ENCODE measurements around the gene SLC9A7. TPM values are rescaled to one million over a fixed set of nuclear protein-coding genes. Genes with fewer than 3 reads are reported as not detected.

SLC9A7 gene
- total RNA-seq, 2 experiments from 2014 or later = 16.9 to 17.0 TPM

DNA sequence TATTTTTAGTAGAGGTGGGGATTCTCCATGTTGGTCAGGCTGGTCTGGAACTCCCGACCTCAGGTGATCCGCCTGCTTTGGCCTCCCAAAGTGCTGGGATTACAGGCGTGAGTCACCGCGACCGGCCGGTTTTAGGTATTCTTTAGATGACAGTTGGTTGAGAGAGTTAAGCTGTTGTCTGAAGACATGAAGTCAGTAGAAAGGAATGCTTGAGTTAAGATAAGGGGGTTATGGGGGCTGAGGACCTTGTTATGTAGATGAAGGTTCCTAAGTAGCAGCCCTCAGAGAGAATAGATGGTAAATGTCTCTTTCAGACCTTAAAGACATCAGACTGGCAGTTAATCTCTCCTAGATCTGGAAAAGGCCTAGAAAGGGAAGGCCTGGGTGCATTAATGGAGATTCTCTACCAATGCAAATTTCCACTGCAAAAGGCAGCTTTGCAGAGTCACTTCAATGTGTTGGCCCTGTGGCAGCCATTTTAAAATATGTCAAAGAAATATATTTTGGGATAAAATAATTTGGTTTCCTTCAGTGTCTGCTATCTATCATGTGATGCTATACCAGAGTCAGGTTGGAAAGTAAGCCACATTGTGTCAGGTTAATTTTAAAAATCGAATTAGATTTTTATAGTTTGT lies 207.3 kb downstream of the SLC9A7 start:
- no peak for ATAC-seq
- peaks cover 14% of the 10 kb centered on the region for H3K4me1 Mint-ChIP-seq (ENCODE audit: low read depth)
- CTCF ChIA-PET = interaction anchor here (1.5 kb wide), 1 partner anchor 143 kb away, joined by 3 read pairs; no protein-coding TSS in a partner anchor
- no peaks in the 10 kb centered on the region for H3K27me3 Mint-ChIP-seq
- H3K36me3 Mint-ChIP-seq (ENCODE audit: low read depth) = peaks cover 10% of the 10 kb centered on the region
- H3K9me3 Mint-ChIP-seq = no peaks in the 10 kb centered on the region
- no peak for DNase-seq
- intact Hi-C loops (cut with micrococcal nuclease) = no loop called here
- POLR2A ChIA-PET = no interaction called here
- no peak overlapping the region for H3K27ac Mint-ChIP-seq
- no peak overlapping the region for H3K4me3 Mint-ChIP-seq
- TF ChIP-seq CTCF (IDR thresholded peaks at IDR 0.05) = no peak

GRCh38 chrX:46549914-46550313 lies 209.0 kb downstream of the SLC9A7 start:
- Mint-ChIP-seq H3K27me3 (no peaks in the 10 kb centered on the region), H3K4me3 (no peak overlapping the region), H3K4me1 (ENCODE audit: low read depth) (peaks cover 18% of the 10 kb centered on the region), H3K27ac (no peak overlapping the region), H3K9me3 (no peaks in the 10 kb centered on the region), H3K36me3 (ENCODE audit: low read depth) (peaks cover 15% of the 10 kb centered on the region)
- TF ChIP-seq CTCF (IDR thresholded peaks at IDR 0.05) = no peak
- no peak for DNase-seq
- intact Hi-C loops (cut with micrococcal nuclease) = no loop called here
- ChIA-PET POLR2A (no interaction called here), CTCF (no interaction called here)
- no peak for ATAC-seq

Other genes starting within 250 kb of the SLC9A7 start
- 1 to 10 TPM; 1.7 to 2.0 TPM for gene ZNF674, start 213.7 kb downstream of the SLC9A7 start, total RNA-seq
- gene CHST7, start 185.4 kb downstream of the SLC9A7 start, total RNA-seq = 1 to 10 TPM; 2.5 to 2.8 TPM
- 1 to 10 TPM; 5.1 to 5.5 TPM for gene RP2, start 77.9 kb upstream of the SLC9A7 start, total RNA-seq
- under 1 TPM; 0.51 to 0.74 TPM for gene JADE3, start 153.3 kb upstream of the SLC9A7 start, total RNA-seq

Data from activated CD8-positive, alpha-beta T cell treated with anti-CD3 and anti-CD28 coated beads for 36 hours (primary cell).